ENCODE data around the gene TMEM52.

TMEM52 gene

GRCh38 chr1:1925437-1926345, 6.6 kb upstream of the TMEM52 start:
- TF ChIP-seq, protein P1, sequence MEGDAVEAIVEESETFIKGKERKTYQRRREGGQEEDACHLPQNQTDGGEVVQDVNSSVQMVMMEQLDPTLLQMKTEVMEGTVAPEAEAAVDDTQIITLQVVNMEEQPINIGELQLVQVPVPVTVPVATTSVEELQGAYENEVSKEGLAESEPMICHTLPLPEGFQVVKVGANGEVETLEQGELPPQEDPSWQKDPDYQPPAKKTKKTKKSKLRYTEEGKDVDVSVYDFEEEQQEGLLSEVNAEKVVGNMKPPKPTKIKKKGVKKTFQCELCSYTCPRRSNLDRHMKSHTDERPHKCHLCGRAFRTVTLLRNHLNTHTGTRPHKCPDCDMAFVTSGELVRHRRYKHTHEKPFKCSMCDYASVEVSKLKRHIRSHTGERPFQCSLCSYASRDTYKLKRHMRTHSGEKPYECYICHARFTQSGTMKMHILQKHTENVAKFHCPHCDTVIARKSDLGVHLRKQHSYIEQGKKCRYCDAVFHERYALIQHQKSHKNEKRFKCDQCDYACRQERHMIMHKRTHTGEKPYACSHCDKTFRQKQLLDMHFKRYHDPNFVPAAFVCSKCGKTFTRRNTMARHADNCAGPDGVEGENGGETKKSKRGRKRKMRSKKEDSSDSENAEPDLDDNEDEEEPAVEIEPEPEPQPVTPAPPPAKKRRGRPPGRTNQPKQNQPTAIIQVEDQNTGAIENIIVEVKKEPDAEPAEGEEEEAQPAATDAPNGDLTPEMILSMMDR (IDR thresholded peaks at IDR 0.05; ENCODE audit: low read depth, low read length): no peak
- no peaks in the 10 kb centered on the region for H3K9me3 ChIP-seq
- H3K36me3 ChIP-seq: no peaks in the 10 kb centered on the region
- no peak overlapping the region for H3K4me3 ChIP-seq (ENCODE audit: low read depth, low read length)
- no peaks in the 10 kb centered on the region for H3K27me3 ChIP-seq
- DNase-seq: no peak
- H3K4me1 ChIP-seq: no peaks in the 10 kb centered on the region

DNA sequence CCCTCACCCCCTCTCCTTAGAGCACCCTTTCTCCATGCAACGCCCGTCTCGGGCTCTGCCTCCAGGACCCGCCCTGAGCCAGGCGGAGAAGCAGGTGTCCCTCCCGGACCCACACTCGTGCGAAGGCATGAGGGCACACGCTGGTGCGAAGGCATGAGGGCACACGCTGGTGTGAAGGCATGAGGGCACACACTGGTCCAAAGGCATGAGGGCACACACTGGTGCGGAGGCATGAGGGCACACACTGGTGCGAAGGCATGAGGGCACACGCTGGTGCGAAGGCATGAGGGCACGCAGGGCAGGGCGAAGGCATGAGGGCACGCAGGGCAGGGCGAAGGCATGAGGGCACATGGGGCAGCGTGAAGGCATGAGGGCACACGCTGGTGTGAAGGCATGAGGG, 5.8 kb upstream of the TMEM52 start:
- TF ChIP-seq, protein P1 (IDR thresholded peaks at IDR 0.05; ENCODE audit: low read depth, low read length): no peak
- no peaks in the 10 kb centered on the region for H3K4me1 ChIP-seq
- H3K4me3 ChIP-seq (ENCODE audit: low read depth, low read length): no peak overlapping the region
- no peak for DNase-seq
- no peaks in the 10 kb centered on the region for H3K27me3 ChIP-seq
- no peaks in the 10 kb centered on the region for H3K9me3 ChIP-seq
- H3K36me3 ChIP-seq: no peaks in the 10 kb centered on the region

DNA sequence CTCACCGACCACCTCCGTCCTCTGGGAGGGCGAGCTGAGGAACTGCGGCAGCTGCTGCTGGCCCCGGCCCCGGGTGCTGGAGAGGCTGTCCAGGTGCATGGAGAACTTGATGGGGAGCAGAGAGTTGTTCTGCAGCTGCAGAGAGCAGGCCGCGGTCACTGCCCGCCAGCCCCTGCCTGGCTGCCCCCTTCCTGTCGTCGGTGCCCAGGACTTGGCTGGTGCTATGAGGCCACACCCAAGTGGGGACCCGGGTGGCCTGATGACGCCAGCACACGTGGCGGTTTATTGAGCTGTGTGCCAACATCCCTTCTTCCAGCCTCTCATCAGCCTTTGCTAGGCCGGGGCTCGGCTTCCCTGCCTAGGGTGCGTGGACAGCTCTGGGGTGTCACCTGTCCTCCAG, 5.3 kb upstream of the TMEM52 start:
- H3K4me1 ChIP-seq: no peaks in the 10 kb centered on the region
- no peaks in the 10 kb centered on the region for H3K27me3 ChIP-seq
- no peak for DNase-seq
- TF ChIP-seq, protein P1 (IDR thresholded peaks at IDR 0.05; ENCODE audit: low read depth, low read length): no peak
- no peaks in the 10 kb centered on the region for H3K9me3 ChIP-seq
- no peaks in the 10 kb centered on the region for H3K36me3 ChIP-seq
- no peak overlapping the region for H3K4me3 ChIP-seq (ENCODE audit: low read depth, low read length)

- H3K27me3 ChIP-seq: no peaks in the 10 kb centered on the region
- H3K4me3 ChIP-seq (ENCODE audit: low read depth, low read length): no peak overlapping the region
- no peaks in the 10 kb centered on the region for H3K4me1 ChIP-seq
- H3K36me3 ChIP-seq: no peaks in the 10 kb centered on the region
- no peaks in the 10 kb centered on the region for H3K9me3 ChIP-seq
- DNase-seq: no peak
- TF ChIP-seq, protein P1 (IDR thresholded peaks at IDR 0.05; ENCODE audit: low read depth, low read length): no peak
Observed at GRCh38 chr1:1922956-1923833, 4.1 kb upstream of the TMEM52 start.

DNA sequence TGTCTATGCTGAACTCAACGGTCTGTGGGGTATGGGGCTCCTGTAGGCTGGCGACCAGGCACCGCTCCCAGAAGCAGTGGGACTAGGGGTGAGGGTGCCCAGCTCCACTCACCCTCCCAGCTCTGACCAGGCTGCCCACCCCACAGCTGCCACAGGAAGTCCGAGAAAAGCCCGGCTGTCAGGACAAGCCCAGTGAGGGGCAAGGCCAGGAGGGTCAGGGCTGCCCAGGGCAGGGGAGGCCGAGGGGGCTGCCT, 3.5 kb upstream of the TMEM52 start:
- no peaks in the 10 kb centered on the region for H3K9me3 ChIP-seq
- H3K36me3 ChIP-seq: no peaks in the 10 kb centered on the region
- no peaks in the 10 kb centered on the region for H3K27me3 ChIP-seq
- H3K4me1 ChIP-seq: no peaks in the 10 kb centered on the region
- H3K4me3 ChIP-seq (ENCODE audit: low read depth, low read length): no peak overlapping the region
- TF ChIP-seq, protein P1 (IDR thresholded peaks at IDR 0.05; ENCODE audit: low read depth, low read length): no peak
- DNase-seq: no peak
